GM18907 (cell line): Measurements from ENCODE around the gene PRRC2A.
A peak's percentile ranks its signal among the peaks of the same experiment; 100 is the strongest.

ENCODE experiments used
- ATAC-seq: cut with Tn5 transposase; IDR thresholded peaks from one replicate; pipeline ENCODE4 v1.9.1; 2021; ENCODE audit warnings: mild to moderate bottlenecking, moderate library complexity; ENCODE audit not compliant: unreplicated experiment

PRRC2A gene

DNA sequence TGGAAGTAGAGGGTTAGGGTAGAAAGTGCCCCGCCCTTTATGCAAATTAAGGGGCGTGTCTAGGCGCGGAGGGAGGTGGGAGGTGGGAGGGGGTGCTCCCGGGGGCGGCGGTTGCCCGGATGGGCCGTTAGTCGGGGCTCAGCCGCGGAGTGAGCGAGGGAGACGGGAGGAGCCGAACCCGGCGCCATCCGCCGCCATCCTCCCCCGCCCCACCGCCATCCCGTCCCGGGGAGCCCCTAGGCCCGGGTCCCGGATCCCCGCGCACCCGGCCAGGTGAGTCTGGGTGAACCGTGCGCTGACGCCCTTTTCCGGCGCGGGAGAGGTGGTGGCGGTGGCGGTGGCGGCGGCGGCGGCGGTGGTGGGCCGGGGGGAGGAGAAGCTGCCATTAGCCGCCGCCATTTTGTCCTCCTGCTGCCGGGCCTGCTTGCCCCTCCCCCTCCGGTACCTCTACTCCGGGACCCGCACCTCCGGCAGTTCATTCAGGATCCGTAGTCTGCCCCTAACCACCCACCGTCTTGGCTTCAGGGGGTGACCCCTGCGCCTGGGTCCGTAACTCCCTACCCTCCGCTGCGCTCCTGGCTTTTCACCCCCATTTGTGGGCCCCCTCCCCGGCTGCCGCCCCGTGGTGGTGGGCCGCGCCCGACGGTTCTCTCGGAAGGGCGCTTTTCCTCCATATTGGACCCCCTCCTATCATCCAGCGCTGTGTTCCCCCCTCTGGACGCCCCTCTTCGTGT lies at the start of gene PRRC2A:
PRRC2A (plus strand) TSS at position 130 of the 734 bp plus-strand sequence. CDS start 2,075 bp downstream, outside the sequence.
- peak; percentile 66 for ATAC-seq

DNA sequence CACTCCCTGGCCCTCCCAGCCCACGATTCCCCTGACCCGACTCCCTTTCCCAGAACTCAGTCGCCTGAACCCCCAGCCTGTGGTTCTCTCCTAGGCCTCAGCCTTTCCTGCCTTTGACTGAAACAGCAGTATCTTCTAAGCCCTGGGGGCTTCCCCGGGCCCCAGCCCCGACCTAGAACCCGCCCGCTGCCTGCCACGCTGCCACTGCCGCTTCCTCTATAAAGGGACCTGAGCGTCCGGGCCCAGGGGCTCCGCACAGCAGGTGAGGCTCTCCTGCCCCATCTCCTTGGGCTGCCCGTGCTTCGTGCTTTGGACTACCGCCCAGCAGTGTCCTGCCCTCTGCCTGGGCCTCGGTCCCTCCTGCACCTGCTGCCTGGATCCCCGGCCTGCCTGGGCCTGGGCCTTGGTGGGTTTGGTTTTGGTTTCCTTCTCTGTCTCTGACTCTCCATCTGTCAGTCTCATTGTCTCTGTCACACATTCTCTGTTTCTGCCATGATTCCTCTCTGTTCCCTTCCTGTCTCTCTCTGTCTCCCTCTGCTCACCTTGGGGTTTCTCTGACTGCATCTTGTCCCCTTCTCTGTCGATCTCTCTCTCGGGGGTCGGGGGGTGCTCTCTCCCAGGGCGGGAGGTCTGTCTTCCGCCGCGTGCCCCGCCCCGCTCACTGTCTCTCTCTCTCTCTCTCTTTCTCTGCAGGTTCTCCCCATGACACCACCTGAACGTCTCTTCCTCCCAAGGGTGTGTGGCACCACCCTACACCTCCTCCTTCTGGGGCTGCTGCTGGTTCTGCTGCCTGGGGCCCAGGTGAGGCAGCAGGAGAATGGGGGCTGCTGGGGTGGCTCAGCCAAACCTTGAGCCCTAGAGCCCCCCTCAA lies 48.2 kb upstream of the PRRC2A start, which contains the start of gene LTA:
LTA (plus strand) TSS at position 249 of the 871 bp plus-strand sequence; CDS start at position 703, 454 bp downstream.
- peak; percentile 43 for ATAC-seq

DNA sequence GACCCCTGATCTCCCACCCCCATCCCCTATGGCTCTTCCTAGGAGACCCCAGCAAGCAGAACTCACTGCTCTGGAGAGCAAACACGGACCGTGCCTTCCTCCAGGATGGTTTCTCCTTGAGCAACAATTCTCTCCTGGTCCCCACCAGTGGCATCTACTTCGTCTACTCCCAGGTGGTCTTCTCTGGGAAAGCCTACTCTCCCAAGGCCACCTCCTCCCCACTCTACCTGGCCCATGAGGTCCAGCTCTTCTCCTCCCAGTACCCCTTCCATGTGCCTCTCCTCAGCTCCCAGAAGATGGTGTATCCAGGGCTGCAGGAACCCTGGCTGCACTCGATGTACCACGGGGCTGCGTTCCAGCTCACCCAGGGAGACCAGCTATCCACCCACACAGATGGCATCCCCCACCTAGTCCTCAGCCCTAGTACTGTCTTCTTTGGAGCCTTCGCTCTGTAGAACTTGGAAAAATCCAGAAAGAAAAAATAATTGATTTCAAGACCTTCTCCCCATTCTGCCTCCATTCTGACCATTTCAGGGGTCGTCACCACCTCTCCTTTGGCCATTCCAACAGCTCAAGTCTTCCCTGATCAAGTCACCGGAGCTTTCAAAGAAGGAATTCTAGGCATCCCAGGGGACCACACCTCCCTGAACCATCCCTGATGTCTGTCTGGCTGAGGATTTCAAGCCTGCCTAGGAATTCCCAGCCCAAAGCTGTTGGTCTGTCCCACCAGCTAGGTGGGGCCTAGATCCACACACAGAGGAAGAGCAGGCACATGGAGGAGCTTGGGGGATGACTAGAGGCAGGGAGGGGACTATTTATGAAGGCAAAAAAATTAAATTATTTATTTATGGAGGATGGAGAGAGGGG lies 47.0 kb upstream of the PRRC2A start:
- no peak for ATAC-seq

- no peak for ATAC-seq
Measured at GRCh38 chr6:31574106-31575061, 46.1 kb upstream of the PRRC2A start.

- ATAC-seq: no peak
Measured at GRCh38 chr6:31575335-31575901, 45.1 kb upstream of the PRRC2A start, which contains the start of gene TNF. Gene TNF (plus strand): TSS chr6:31575565. CDS start chr6:31575742, 177 bp downstream.

DNA sequence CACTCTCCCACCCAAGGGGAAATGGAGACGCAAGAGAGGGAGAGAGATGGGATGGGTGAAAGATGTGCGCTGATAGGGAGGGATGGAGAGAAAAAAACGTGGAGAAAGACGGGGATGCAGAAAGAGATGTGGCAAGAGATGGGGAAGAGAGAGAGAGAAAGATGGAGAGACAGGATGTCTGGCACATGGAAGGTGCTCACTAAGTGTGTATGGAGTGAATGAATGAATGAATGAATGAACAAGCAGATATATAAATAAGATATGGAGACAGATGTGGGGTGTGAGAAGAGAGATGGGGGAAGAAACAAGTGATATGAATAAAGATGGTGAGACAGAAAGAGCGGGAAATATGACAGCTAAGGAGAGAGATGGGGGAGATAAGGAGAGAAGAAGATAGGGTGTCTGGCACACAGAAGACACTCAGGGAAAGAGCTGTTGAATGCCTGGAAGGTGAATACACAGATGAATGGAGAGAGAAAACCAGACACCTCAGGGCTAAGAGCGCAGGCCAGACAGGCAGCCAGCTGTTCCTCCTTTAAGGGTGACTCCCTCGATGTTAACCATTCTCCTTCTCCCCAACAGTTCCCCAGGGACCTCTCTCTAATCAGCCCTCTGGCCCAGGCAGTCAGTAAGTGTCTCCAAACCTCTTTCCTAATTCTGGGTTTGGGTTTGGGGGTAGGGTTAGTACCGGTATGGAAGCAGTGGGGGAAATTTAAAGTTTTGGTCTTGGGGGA lies 44.4 kb upstream of the PRRC2A start:
- ATAC-seq: no peak

DNA sequence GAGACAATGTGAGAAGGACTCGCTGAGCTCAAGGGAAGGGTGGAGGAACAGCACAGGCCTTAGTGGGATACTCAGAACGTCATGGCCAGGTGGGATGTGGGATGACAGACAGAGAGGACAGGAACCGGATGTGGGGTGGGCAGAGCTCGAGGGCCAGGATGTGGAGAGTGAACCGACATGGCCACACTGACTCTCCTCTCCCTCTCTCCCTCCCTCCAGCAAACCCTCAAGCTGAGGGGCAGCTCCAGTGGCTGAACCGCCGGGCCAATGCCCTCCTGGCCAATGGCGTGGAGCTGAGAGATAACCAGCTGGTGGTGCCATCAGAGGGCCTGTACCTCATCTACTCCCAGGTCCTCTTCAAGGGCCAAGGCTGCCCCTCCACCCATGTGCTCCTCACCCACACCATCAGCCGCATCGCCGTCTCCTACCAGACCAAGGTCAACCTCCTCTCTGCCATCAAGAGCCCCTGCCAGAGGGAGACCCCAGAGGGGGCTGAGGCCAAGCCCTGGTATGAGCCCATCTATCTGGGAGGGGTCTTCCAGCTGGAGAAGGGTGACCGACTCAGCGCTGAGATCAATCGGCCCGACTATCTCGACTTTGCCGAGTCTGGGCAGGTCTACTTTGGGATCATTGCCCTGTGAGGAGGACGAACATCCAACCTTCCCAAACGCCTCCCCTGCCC lies 43.5 kb upstream of the PRRC2A start:
- ATAC-seq: no peak

- ATAC-seq: no peak
Measured at GRCh38 chr6:31577579-31577966, 42.9 kb upstream of the PRRC2A start.

DNA sequence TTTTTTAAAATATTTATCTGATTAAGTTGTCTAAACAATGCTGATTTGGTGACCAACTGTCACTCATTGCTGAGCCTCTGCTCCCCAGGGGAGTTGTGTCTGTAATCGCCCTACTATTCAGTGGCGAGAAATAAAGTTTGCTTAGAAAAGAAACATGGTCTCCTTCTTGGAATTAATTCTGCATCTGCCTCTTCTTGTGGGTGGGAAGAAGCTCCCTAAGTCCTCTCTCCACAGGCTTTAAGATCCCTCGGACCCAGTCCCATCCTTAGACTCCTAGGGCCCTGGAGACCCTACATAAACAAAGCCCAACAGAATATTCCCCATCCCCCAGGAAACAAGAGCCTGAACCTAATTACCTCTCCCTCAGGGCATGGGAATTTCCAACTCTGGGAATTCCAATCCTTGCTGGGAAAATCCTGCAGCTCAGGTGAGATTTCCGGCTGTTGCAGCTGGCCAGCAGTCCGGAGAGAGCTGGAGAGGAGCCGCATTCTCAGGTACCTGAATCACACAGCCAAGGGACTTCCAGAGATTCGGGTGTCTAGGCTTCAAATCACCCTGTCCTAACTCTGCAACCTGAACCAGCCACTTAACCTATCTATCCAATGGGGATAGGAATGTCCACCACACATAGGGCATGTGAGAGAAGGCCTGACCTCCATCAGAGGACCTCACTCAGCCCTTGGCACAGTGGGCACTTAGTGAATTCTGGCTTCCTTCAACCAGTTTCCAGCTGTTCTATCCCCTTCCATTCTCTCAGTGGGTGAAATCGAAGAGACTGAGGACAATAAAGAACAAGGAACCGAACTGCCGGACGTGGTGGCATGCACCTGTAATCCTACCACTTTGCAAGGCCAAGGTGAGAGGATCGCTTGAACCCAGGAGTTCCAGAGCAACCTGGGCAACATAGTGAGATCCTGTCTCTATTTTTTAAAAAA lies 42.1 kb upstream of the PRRC2A start:
- no peak for ATAC-seq

- no peak for ATAC-seq
Measured at GRCh38 chr6:31579119-31579505, 41.4 kb upstream of the PRRC2A start.

GRCh38 chr6:31579546-31580437 lies 40.7 kb upstream of the PRRC2A start:
- ATAC-seq: no peak

- ATAC-seq: no peak
Measured at GRCh38 chr6:31580438-31580740, 40.1 kb upstream of the PRRC2A start.

DNA sequence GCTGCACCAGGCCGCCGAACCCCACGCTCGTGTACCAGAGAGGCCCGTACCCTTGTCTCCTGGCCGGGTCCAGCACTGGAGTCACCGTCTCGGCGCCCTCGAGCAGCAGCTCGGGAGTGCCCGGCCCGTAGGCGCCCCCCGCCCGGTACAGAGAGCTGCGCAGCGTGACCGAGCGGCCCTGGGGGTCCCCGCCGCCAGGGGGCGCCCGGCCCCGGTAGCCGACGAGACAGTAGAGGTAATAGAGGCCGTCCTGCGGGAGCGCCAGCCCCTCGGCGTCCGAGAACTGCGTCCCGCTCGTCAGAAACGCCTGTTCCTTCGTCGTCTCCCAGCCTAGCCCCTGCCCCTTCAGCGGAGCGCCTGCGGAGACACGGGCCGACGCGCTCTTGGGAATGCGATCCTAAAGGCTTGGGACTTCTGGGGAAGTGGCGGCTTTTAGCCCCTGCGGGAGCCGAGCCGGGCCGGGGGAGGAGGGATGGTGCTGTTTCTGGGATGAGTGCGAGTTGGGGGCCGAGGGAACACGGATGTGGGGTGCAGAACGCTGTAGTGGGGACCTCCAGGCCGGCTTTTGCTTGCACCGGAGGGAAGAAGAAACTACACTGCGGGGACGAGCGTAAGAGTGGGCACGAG lies 39.6 kb upstream of the PRRC2A start:
- ATAC-seq: peak; percentile 50

GRCh38 chr6:31581434-31582229 lies 38.9 kb upstream of the PRRC2A start:
- no peak for ATAC-seq

DNA sequence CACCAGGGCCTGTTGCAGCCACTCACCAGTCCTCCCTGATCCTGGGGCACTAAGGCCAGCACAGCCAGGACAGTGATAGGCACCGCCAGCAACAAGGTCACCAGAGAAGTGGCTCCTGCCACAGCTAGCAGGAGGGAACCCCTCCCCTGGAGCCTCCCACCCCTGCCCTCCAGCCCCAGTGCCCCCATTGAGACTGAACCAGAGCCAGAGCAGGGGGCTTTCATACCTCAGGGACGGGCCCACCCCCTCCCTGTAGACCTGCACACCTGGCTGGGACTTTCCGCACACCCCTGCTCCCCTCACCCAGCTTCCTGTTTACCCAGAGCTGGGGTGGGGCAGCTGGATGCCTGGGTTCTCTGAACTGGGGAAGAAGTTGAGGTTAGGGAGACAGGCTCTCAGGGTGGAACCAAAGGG lies 38.3 kb upstream of the PRRC2A start, which contains the start of gene LTB:
LTB (minus strand) TSS at position 195 of the 414 bp plus-strand sequence; CDS start at position 188, 7 bp downstream.
- no peak for ATAC-seq
